Lower lobe of right lung (tissue), 2 donors: ENCODE data around the gene ASB12. TPM values are rescaled to one million over a fixed set of nuclear protein-coding genes. Genes with fewer than 3 reads are reported as not detected.

Experiments used
- ATAC-seq, 2 donors: fragments of 200-7000 bp; cut with Tn5 transposase; one replicate each; pipeline ENCODE4 v1.9.1; 2020 to 2022; ENCODE audit warnings: mild to moderate bottlenecking in 2 of 2, moderate library complexity in 2 of 2
- DNase-seq: peaks from one replicate; pipeline ENCODE4 v3.0.0-alpha.2; 2020
- H3K27ac ChIP-seq: fragments of 200-600 bp; one replicate; pipeline ENCODE4 v1.8.0; 2022
- H3K27me3 ChIP-seq: fragments of 200-600 bp; one replicate; pipeline ENCODE4 v1.8.0; 2022; ENCODE audit warnings: low read depth
- H3K36me3 ChIP-seq: fragments of 200-600 bp; one replicate; pipeline ENCODE4 v1.8.0; 2022; ENCODE audit warnings: mild to moderate bottlenecking
- H3K4me1 ChIP-seq: fragments of 200-600 bp; one replicate; pipeline ENCODE4 v1.8.0; 2022
- H3K4me3 ChIP-seq: fragments of 200-600 bp; one replicate; pipeline ENCODE4 v1.8.0; 2022; ENCODE audit warnings: mild to moderate bottlenecking
- H3K9me3 ChIP-seq: fragments of 200-600 bp; one replicate; pipeline ENCODE4 v1.8.0; 2022
- CTCF ChIP-seq: fragments of 200-600 bp; IDR thresholded peaks from one replicate; pipeline ENCODE4 v1.8.0; 2022; ENCODE audit warnings: antibody characterized with exemption, mild to moderate bottlenecking
- intact Hi-C: fragments of 100-400 bp; cut with DNase I; formaldehyde crosslinking; loops from one replicate; pipeline ENCODE4 v1.11.0; 2022
- total RNA-seq: library from RNA; stranded (reverse); fragmentation: NEBNext Ultra II Directional; extraction: Animal tissue kit (Norgen Biotek cat#: 25700); gene quantifications from one replicate; pipeline ENCODE4 v1.2.1, GENCODE V29; 2021
- donor health status: DM: no; HTN: yes; CAD: no; lungs with severe emphysema.

ASB12 gene
- total RNA-seq, 1 donor from 2014 or later: not detected

GRCh38 chrX:64198036-64198435 is 32.4 kb downstream of the ASB12 start:
- DNase-seq (no peak), ATAC-seq (no peak)
- H3K27me3 ChIP-seq: no peaks in the 10 kb centered on the region
- no peaks in the 10 kb centered on the region for H3K4me1 ChIP-seq
- no peak for TF ChIP-seq CTCF
- intact Hi-C loops: no loop called here
- H3K9me3 ChIP-seq: no peaks in the 10 kb centered on the region
- peaks cover under 1% of the 10 kb centered on the region for H3K36me3 ChIP-seq
- H3K4me3 ChIP-seq: no peak overlapping the region
- H3K27ac ChIP-seq: no peak overlapping the region

DNA sequence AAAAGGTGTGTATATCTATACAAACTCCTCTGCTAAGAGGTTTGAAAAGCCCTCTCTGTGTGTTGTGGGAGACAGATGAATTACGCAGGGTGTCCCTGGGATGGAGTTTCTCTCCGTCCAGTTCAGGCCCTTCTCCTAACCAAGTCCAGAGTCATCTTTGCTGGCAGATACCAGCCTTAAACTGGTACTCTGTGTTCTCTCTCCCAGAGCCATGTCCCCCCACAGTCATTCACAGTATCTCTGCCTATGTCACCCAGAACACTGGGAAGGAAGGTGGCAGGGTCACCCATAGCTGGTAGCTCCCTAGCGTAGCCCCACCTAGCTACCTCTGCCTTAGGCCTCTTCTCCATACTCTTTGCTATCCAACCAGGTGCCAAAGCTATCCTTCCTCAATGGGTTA is 33.8 kb downstream of the ASB12 start:
- H3K4me1 ChIP-seq: no peaks in the 10 kb centered on the region
- H3K27me3 ChIP-seq: no peaks in the 10 kb centered on the region
- H3K9me3 ChIP-seq: no peaks in the 10 kb centered on the region
- intact Hi-C loops: no loop called here
- ATAC-seq (no peak), DNase-seq (no peak)
- no peak overlapping the region for H3K27ac ChIP-seq
- H3K4me3 ChIP-seq: no peak overlapping the region
- peaks cover 6% of the 10 kb centered on the region for H3K36me3 ChIP-seq
- TF ChIP-seq CTCF: no peak

DNA sequence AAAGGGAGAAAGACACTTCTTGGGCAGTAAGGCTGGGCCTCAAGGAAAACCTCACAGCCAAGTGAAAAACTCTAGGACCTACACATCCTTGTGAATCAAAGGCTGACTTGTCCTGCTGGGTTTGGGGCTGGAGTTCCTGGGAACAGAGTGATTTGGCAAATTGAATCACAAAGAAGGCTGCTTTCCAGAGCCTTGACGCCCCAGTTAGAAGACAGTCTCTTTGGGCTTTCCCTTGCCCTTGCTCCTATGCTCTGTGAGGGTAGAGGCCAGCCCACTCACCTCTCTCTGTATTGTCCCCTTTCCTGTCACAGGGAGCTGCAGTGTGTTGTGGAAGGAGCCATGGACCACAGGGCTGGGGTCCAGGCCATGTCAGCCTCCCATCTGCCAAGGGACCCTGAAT is 34.5 kb downstream of the ASB12 start:
- H3K9me3 ChIP-seq: no peaks in the 10 kb centered on the region
- no peak overlapping the region for H3K27ac ChIP-seq
- TF ChIP-seq CTCF: no peak
- no peak for DNase-seq
- H3K4me3 ChIP-seq: no peak overlapping the region
- H3K36me3 ChIP-seq: peaks cover 13% of the 10 kb centered on the region
- ATAC-seq: no peak
- no peaks in the 10 kb centered on the region for H3K4me1 ChIP-seq
- intact Hi-C loops: no loop called here
- H3K27me3 ChIP-seq: no peaks in the 10 kb centered on the region

GRCh38 chrX:64192673-64193072 is 37.7 kb downstream of the ASB12 start:
- Histone ChIP-seq H3K27me3 (no peaks in the 10 kb centered on the region), H3K4me3 (no peak overlapping the region), H3K36me3 (peaks cover 16% of the 10 kb centered on the region), H3K27ac (no peak overlapping the region), H3K4me1 (no peaks in the 10 kb centered on the region), H3K9me3 (no peaks in the 10 kb centered on the region)
- intact Hi-C loops: no loop called here
- DNase-seq (no peak), ATAC-seq (no peak)
- no peak for TF ChIP-seq CTCF

DNA sequence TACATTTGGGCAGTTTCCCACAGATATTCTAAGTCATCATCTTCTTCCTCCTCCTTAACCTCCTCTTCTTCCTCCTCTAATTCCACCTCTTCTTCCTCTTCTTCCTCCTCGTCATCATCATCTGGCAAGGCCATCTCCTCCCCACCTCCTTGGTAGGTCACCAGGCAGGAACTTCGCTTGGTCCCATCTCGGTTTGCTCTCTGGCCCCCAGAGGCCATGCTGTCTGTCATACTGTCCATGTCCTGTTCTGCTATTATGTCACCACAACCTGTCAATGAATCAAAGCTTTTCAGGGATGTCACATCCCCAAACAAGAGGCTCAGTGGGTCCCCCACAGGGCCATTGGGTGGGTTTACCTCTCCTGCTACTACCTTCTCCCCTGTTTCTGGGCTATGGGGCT is 38.4 kb downstream of the ASB12 start:
- Histone ChIP-seq H3K36me3 (peaks cover 16% of the 10 kb centered on the region), H3K27ac (no peak overlapping the region), H3K4me3 (no peak overlapping the region), H3K9me3 (no peaks in the 10 kb centered on the region), H3K4me1 (no peaks in the 10 kb centered on the region), H3K27me3 (no peaks in the 10 kb centered on the region)
- intact Hi-C loops: no loop called here
- ATAC-seq (no peak), DNase-seq (no peak)
- TF ChIP-seq CTCF: no peak
